CD14-positive monocyte (primary cell): Measurements from ENCODE around the gene FSHR. TPM values are rescaled to one million over a fixed set of nuclear protein-coding genes. Genes with fewer than 3 reads are reported as not detected.

Experiments used
- DNase-seq, 3 donors: peaks; one replicate each; pipeline ENCODE4 v3.0.0-alpha.2; 2011 to 2022
- H2AFZ ChIP-seq: 2 replicates; pipeline ENCODE4 v1.6.0; 2012; ENCODE audit warnings: mild to moderate bottlenecking, low read depth, low read length, inconsistent platforms; ENCODE audit not compliant: insufficient read depth, poor library complexity, severe bottlenecking
- H3K27ac ChIP-seq, 2 donors: 1 replicate in 1 of 2; 2 replicates in 1 of 2; pipeline ENCODE4 v1.5.1; 2012 to 2013; ENCODE audit warnings: low read length in 2 of 2, control low read depth in 1 of 2, inconsistent platforms in 1 of 2, low read depth in 1 of 2, mild to moderate bottlenecking in 1 of 2
- H3K27me3 ChIP-seq, 2 donors: one replicate each; pipeline versions ENCODE4 v1.6.0 to v1.6.1; 2011 to 2013; ENCODE audit warnings: low read length in 2 of 2; ENCODE audit not compliant: control insufficient read depth in 2 of 2, insufficient read depth in 2 of 2
- H3K36me3 ChIP-seq, 2 donors: replicated peaks in 1 of 2; 1 replicate in 1 of 2; 2 replicates in 1 of 2; pipeline versions ENCODE4 v1.5.1 to v1.6.1; 2012 to 2013; ENCODE audit warnings: low read length in 2 of 2, control low read depth in 1 of 2, inconsistent platforms in 1 of 2, mild to moderate bottlenecking in 1 of 2; ENCODE audit not compliant: insufficient read depth in 2 of 2, control insufficient read depth in 1 of 2
- H3K4me1 ChIP-seq, 2 donors: 1 replicate in 1 of 2; 2 replicates in 1 of 2; pipeline versions ENCODE4 v1.5.1 to v1.6.1; 2012 to 2013; ENCODE audit warnings: low read length in 2 of 2, control low read depth in 1 of 2, inconsistent platforms in 1 of 2, mild to moderate bottlenecking in 1 of 2, moderate library complexity in 1 of 2; ENCODE audit not compliant: insufficient read depth in 2 of 2, control insufficient read depth in 1 of 2
- H3K4me2 ChIP-seq: replicated peaks from 2 replicates; pipeline ENCODE3; 2012; ENCODE audit warnings: low read length, moderate library complexity, mild to moderate bottlenecking; ENCODE audit not compliant: poor library complexity, severe bottlenecking; ENCODE audit errors: extremely low read depth
- H3K4me3 ChIP-seq, 3 experiments: fragments of 200-600 bp in 1 of 3; sonication (generic) in 1 of 3; replicated peaks in 1 of 3; 1 replicate in 2 of 3; 2 replicates in 1 of 3; pipeline ENCODE4 v1.5.1; 2011 to 2013; ENCODE audit warnings: low read length in 3 of 3, mild to moderate bottlenecking in 3 of 3, control low read depth in 2 of 3, low read depth in 2 of 3, inconsistent platforms in 1 of 3, moderate library complexity in 1 of 3
- H3K79me2 ChIP-seq: 2 replicates; pipeline ENCODE4 v1.6.0; 2012; ENCODE audit warnings: mild to moderate bottlenecking, control low read depth, inconsistent platforms, low read length, moderate library complexity; ENCODE audit not compliant: insufficient read depth
- H3K9ac ChIP-seq: 2 replicates; pipeline ENCODE4 v1.6.0; 2017; ENCODE audit warnings: low read length, mild to moderate bottlenecking; ENCODE audit not compliant: insufficient read depth, poor library complexity, severe bottlenecking
- H3K9me3 ChIP-seq, 2 donors: replicated peaks in 1 of 2; 1 replicate in 1 of 2; 2 replicates in 1 of 2; pipeline versions ENCODE4 v1.5.1 to v1.6.1; 2012 to 2013; ENCODE audit warnings: low read length in 2 of 2, control low read depth in 1 of 2; ENCODE audit not compliant: control insufficient read depth in 1 of 2, insufficient read depth in 1 of 2
- H4K20me1 ChIP-seq: 2 replicates; pipeline ENCODE4 v1.6.0; 2012; ENCODE audit warnings: mild to moderate bottlenecking, low read length, control low read depth, moderate library complexity; ENCODE audit not compliant: insufficient read depth
- H3K27ac Mint-ChIP-seq, 7 donors: one replicate each; pipeline ENCODE4 v1.8.0; 2020; ENCODE audit warnings: mild to moderate bottlenecking in 7 of 7, mixed read lengths in 7 of 7, moderate library complexity in 6 of 7, inconsistent platforms in 2 of 7
- H3K27me3 Mint-ChIP-seq, 3 donors: one replicate each; pipeline ENCODE4 v1.8.0; 2021 to 2022; ENCODE audit warnings: low read depth in 3 of 3, mild to moderate bottlenecking in 3 of 3, mixed read lengths in 3 of 3, moderate library complexity in 3 of 3, inconsistent platforms in 1 of 3
- H3K36me3 Mint-ChIP-seq, 2 donors: one replicate each; pipeline ENCODE4 v1.8.0; 2020; ENCODE audit warnings: mixed read lengths in 2 of 2, inconsistent platforms in 1 of 2, mild to moderate bottlenecking in 1 of 2
- H3K4me1 Mint-ChIP-seq: one replicate; pipeline ENCODE4 v1.8.0; 2020; ENCODE audit warnings: mild to moderate bottlenecking, mixed read lengths
- H3K4me3 Mint-ChIP-seq, 2 donors: one replicate each; pipeline ENCODE4 v1.8.0; 2020; ENCODE audit warnings: mild to moderate bottlenecking in 2 of 2, mixed read lengths in 2 of 2, moderate library complexity in 1 of 2
- H3K9me3 Mint-ChIP-seq, 7 donors: one replicate each; pipeline ENCODE4 v1.8.0; 2020 to 2022; ENCODE audit warnings: mixed read lengths in 7 of 7, mild to moderate bottlenecking in 6 of 7, moderate library complexity in 6 of 7, inconsistent platforms in 2 of 7
- CTCF ChIP-seq: fragments of 200-600 bp; IDR thresholded peaks from one replicate; pipeline ENCODE4 v1.8.0; 2022; ENCODE audit warnings: antibody characterized with exemption, mild to moderate bottlenecking
- WGBS: methylation state at CpG from one replicate; pipeline ENCODE4 v1.1.5; 2013; ENCODE audit warnings: missing lambda C conversion rate; ENCODE audit not compliant: insufficient coverage; 5-methylcytosine and 5-hydroxymethylcytosine counted together
- intact Hi-C, 2 donors: fragments of 100-400 bp; cut with micrococcal nuclease; formaldehyde crosslinking; loops; one replicate each; pipeline versions ENCODE4 v1.15.0 to v1.15.1; 2023
- polyA plus RNA-seq, 3 donors: library from polyadenylated mRNA; depleted of rRNA in 1 of 3; unstranded in 2 of 3; stranded (reverse) in 1 of 3; fragments of 300-500 nt in 2 of 3; fragments of >200 nt in 1 of 3; fragmentation: Illumina TruSeq in 2 of 3; gene quantifications; 1 replicate in 2 of 3; 2 replicates in 1 of 3; pipeline ENCODE4 v1.2.3, GENCODE V29; 2012 to 2021

FSHR gene
- polyA plus RNA-seq, 3 donors: not detected

GRCh38 chr2:49131801-49132200 lies 22.5 kb downstream of the FSHR start:
- Histone ChIP-seq H3K27me3 (no peaks in the 10 kb centered on the region), H3K9me3 (peaks cover 0 to 4% of the 10 kb centered on the region in 2 donors), H3K9ac (no peak overlapping the region), H4K20me1 (no peaks in the 10 kb centered on the region), H2AFZ (no peak overlapping the region), H3K79me2 (no peaks in the 10 kb centered on the region), H3K36me3 (no peaks in the 10 kb centered on the region), H3K4me3 (no peak overlapping the region), H3K4me1 (no peaks in the 10 kb centered on the region), H3K4me2 (no peak overlapping the region), H3K27ac (no peak overlapping the region)
- Mint-ChIP-seq H3K27ac (no peak overlapping the region), H3K27me3 (no peaks in the 10 kb centered on the region), H3K4me3 (no peak overlapping the region), H3K36me3 (no peaks in the 10 kb centered on the region), H3K4me1 (no peaks in the 10 kb centered on the region), H3K9me3 (peaks cover 0 to 11% (median 8%) of the 10 kb centered on the region in 7 donors)
- no CpG with 5 or more reads among the region's 1 CpG for WGBS
- TF ChIP-seq CTCF: no peak
- DNase-seq: no peak
- intact Hi-C loops: no loop called here

GRCh38 chr2:49129034-49129433 lies 25.3 kb downstream of the FSHR start:
- H3K4me1 Mint-ChIP-seq: no peaks in the 10 kb centered on the region
- intact Hi-C loops: no loop called here
- Histone ChIP-seq H3K9me3 (peaks cover 0 to 4% of the 10 kb centered on the region in 2 donors), H3K36me3 (no peaks in the 10 kb centered on the region), H3K4me2 (no peak overlapping the region), H3K27ac (no peak overlapping the region), H3K79me2 (no peaks in the 10 kb centered on the region), H4K20me1 (no peaks in the 10 kb centered on the region), H3K9ac (no peak overlapping the region), H3K4me1 (no peaks in the 10 kb centered on the region), H3K4me3 (no peak overlapping the region), H2AFZ (no peak overlapping the region), H3K27me3 (no peaks in the 10 kb centered on the region)
- H3K27ac Mint-ChIP-seq: no peak overlapping the region
- H3K27me3 Mint-ChIP-seq: no peaks in the 10 kb centered on the region
- no peak for DNase-seq
- H3K4me3 Mint-ChIP-seq: no peak overlapping the region
- 100% methylated on average over 1 of the region's 1 CpG for WGBS
- peaks cover 0 to 14% (median 8%) of the 10 kb centered on the region in 7 donors for H3K9me3 Mint-ChIP-seq
- H3K36me3 Mint-ChIP-seq: no peaks in the 10 kb centered on the region
- TF ChIP-seq CTCF: no peak
